GM21528 (cell line): ENCODE measurements around the gene CXCL10.

ENCODE experiments used
- ATAC-seq: cut with Tn5 transposase; IDR thresholded peaks from one replicate; pipeline ENCODE4 v1.9.1; 2021; ENCODE audit warnings: mild to moderate bottlenecking, moderate library complexity; ENCODE audit not compliant: unreplicated experiment, low FRiP score

The CXCL10 gene

DNA sequence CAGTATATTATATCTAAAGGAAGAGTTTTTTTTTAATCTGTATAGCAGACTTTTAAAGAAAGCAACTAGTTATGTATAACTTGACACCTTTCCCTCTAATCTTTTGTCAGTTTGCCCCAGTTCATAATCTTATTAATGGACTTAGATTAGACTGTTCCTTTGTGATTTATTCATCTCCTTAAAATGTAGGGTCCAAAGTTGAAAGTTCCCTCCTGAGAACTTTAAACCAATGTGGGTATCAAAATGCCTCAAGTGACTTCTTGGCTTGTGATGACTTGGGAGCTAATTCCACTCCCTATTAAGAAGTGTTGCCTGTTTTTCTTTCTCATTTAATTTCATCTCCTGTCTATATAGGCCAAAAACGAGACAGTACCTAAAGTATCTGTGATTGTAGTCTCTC, 26.2 kb downstream of the CXCL10 start:
- ATAC-seq = no peak

DNA sequence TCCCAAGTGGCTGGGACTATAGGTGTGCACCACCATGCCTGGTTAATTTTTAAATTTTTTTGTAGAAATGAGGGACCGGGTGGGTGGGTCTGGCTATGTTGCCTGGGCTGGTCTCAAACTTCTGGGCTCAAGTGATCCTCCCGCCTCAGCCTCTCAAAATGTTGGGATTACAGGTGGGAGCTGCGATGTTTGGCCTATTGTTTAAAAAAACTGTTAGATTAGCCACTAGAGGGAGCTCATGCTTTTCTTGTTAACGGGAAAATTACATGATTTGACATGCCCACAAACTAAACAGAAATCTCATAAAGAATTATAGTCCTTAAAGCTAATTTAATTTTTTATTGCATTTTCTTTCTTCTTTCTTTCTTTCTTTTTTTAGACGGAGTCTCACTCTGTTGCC, 27.6 kb downstream of the CXCL10 start:
- no peak for ATAC-seq

DNA sequence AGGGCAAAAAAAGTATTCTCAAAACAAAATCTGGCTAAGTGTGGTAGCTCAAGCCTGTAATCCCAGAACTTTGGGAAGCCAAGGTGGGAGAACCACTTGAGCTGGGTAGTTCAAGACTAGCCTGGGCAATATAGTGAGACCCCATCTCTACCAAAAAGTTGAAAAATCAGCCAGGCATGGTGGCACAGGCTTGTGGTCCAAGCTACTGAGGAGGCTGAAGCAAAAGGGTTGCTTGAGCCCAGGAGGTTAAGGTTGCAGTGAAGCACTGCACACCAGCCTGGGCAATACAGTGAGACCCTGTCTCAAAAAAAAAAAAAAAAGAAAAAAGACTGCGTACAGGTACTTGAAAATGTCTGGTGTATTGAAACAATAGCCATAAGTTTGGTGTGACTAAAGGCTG, 30.8 kb downstream of the CXCL10 start:
- no peak for ATAC-seq

DNA sequence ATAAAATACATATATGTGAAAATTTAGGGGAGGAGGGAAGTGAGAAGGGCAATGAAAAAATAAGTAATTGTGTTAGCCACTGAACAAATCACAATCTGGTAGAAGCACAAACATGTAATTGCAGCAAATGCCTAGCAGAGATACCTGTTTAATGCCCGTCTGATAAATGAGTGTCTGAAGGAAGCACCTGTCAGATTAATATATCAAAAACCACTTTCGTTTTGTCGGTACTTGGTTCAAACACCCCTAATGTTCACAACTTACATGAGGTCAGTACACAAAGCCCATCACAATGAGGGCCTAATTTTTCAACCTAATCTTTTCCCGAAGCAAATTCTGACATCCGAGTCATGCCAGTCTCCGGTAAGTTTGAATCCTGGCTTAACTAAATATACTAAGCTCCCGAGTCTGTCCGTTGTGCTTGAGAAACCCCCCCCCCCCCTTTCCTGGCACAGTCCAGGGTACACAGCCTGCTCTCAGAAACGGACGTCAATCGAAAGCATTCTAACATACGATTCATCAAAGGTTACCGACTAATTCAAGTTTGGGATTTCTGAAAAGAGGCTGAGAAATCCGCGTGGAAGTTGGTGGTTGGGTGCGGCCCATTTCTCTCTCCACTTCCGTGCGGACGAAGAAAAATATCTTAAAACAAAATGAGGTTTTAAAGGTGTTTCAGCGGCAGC, 33.3 kb downstream of the CXCL10 start:
- ATAC-seq = no peak

DNA sequence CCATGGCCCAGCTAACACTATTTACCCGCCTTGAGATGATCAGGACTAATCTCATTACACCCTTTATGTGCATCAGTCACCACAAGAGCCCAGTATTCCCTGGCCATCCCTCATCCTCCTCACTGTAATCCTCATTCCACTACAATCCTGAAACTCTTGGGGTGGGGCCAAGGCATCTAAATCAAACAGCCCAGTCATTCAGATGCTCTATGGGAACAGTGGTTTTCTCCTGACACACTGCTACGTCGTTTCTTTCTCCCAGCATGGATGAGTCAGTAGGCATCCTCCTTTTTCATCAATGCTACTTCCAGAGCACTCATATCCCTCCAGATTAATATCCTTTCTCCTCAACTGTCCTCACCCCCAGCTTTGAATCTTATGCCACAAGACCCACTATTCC, 38.2 kb downstream of the CXCL10 start:
- ATAC-seq = no peak

DNA sequence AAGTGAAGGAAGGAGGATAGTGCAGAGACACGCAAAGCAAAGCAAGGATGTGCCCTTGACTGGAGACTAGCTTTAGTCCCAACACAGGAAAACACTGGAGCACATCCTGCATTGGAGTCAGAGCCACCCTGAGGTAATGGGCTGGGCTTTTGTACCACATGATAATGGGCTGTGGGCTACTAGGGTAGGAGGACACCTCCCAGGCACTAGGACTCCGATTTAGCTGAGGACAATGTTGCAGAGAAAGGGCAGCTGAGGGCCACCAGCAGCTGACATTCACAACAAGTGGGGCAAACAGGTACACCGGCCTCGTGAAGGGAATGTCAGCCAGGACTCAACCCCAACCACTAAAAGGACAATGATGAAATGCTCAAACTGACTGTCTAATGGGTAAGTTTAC, 42.7 kb downstream of the CXCL10 start:
- no peak for ATAC-seq

DNA sequence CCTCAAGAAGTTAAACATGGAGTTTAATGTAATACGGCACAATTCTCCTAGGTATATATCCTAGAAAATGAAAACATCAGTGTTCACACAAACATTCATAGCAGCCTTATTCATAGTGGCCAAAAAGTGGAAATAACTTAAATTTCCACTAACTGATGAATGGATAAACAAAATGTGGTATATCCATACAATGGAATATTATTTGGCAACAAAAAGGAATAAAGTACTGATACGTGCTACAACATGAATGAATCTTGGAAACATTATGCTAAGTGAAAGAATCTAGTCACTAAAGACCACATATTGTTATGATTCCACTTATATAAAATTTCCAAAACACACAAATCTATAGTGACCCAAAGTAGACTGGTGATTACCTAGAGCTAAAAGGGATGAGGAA, 47.1 kb downstream of the CXCL10 start:
- ATAC-seq = no peak

DNA sequence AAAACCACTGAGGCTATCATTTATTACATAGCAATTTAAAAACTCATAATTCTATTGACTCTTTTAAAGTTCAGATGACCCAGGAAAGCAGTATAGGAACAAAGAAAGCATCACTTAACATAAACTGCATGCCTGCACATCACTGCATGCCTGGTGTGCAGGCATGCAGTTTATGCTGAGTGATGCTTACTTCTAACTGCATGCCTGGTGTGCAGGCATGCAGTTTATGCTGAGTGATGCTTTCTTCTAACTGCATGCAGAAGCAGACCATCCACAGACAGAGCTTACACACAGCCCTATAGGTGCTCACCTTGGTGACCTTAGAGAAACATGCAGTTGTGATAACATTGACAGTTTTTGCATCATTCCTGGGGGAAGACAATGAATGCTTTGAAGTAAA, 49.5 kb downstream of the CXCL10 start:
- no peak for ATAC-seq
